GM12878 (cell line): Measurements from ENCODE around the gene NRSN1. TPM values are rescaled to one million over a fixed set of nuclear protein-coding genes. Genes with fewer than 3 reads are reported as not detected.

Experiments used
- ATAC-seq: fragments of 200-7000 bp; cut with Tn5 transposase; 3 replicates; pipeline ENCODE4 v1.9.1; 2020; ENCODE audit warnings: mild to moderate bottlenecking, moderate library complexity
- BruUV-seq: library from RNA; stranded (reverse); fragments of 400-500 nt; replicated peaks from 2 replicates; lab custom pipeline; 2021; lab: Mats Ljungman, UMichigan
- CTCF ChIA-PET: fragments of 300-600 bp; sonication (Branson Sonifier 250); formaldehyde crosslinking; extraction: SDS; loops from one replicate; lab custom pipeline; 2021; ENCODE audit warnings: inconsistent platforms; lab: Yijun Ruan, JAX
- POLR2A ChIA-PET: fragments of 350-600 bp; formaldehyde crosslinking; extraction: SDS; loops from one replicate; lab custom pipeline; 2021; ENCODE audit warnings: inconsistent platforms; lab: Charles Lee
- RAD21 ChIA-PET: fragments of 300-600 bp; sonication (Branson Sonifier 250); formaldehyde crosslinking; loops from one replicate; lab custom pipeline; 2023; ENCODE audit warnings: antibody characterized with exemption; ENCODE audit not compliant: unreplicated experiment; lab: Charles Lee
- SMC1A ChIA-PET: fragments of 300-600 bp; sonication (Branson Sonifier 250); formaldehyde crosslinking; loops from one replicate; lab custom pipeline; 2023; ENCODE audit not compliant: unreplicated experiment, uncharacterized antibody; lab: Charles Lee
- DNase-seq: peaks from one replicate; pipeline ENCODE4 v3.0.0-alpha.2; 2011; ENCODE audit warnings: low read depth, low spot score
- FAIRE-seq: peaks from 3 replicates; lab custom pipeline; 2011; peaks lifted over from hg19 to GRCh38; lab: Jason Lieb, UNC
- H2AFZ ChIP-seq: 2 replicates; pipeline ENCODE4 v1.6.0; 2011; ENCODE audit warnings: low read depth, low read length, control low read depth; ENCODE audit not compliant: control insufficient read depth
- H3K27ac ChIP-seq: 2 replicates; pipeline ENCODE4 v1.5.1; 2011; ENCODE audit warnings: control low read depth; ENCODE audit not compliant: control insufficient read depth, insufficient read depth
- H3K27me3 ChIP-seq, 2 experiments: replicated peaks in 1 of 2; 2 replicates each; pipeline versions ENCODE4 v1.6.0 to v1.6.1; 2011; ENCODE audit warnings: low read length in 1 of 2; ENCODE audit not compliant: control insufficient read depth in 2 of 2, insufficient read depth in 2 of 2
- H3K36me3 ChIP-seq, 2 experiments: 2 replicates each; pipeline ENCODE4 v1.5.1; 2011; ENCODE audit warnings: low read length in 1 of 2; ENCODE audit not compliant: control insufficient read depth in 2 of 2, insufficient read depth in 2 of 2
- H3K4me1 ChIP-seq: 2 replicates; pipeline ENCODE4 v1.6.1; 2011; ENCODE audit warnings: mild to moderate bottlenecking, low read length, moderate library complexity, mixed read lengths; ENCODE audit not compliant: control insufficient read depth, insufficient read depth
- H3K4me2 ChIP-seq: 2 replicates; pipeline ENCODE4 v1.6.0; 2011; ENCODE audit warnings: control low read depth; ENCODE audit not compliant: control insufficient read depth, insufficient read depth
- H3K4me3 ChIP-seq: fragments of 200-600 bp; sonication (generic); 2 replicates; pipeline ENCODE4 v1.5.1; 2016
- H3K79me2 ChIP-seq: 2 replicates; pipeline ENCODE4 v1.6.0; 2011; ENCODE audit warnings: low read length; ENCODE audit not compliant: control insufficient read depth, insufficient read depth
- H3K9ac ChIP-seq: 2 replicates; pipeline ENCODE4 v1.8.0; 2011; ENCODE audit warnings: low read length, control low read depth, mixed read lengths; ENCODE audit not compliant: control insufficient read depth, insufficient read depth
- H3K9me3 ChIP-seq: replicated peaks from 3 replicates; pipeline ENCODE4 v1.5.1; 2011; ENCODE audit warnings: mild to moderate bottlenecking, low read length; ENCODE audit not compliant: control insufficient read depth, insufficient read depth
- H4K20me1 ChIP-seq: 2 replicates; pipeline ENCODE4 v1.6.0; 2011; ENCODE audit not compliant: control insufficient read depth, insufficient read depth
- BACH1 ChIP-seq: fragments of 450-650 bp; IDR thresholded peaks from 2 replicates; pipeline ENCODE4 v1.6.1; 2017; ENCODE audit warnings: mild to moderate bottlenecking, borderline replicate concordance
- BRCA1 ChIP-seq: IDR thresholded peaks from 2 replicates; pipeline ENCODE4 v1.6.1; 2011; ENCODE audit warnings: low read depth, low read length, improper control_type of control experiment
- CBX5 ChIP-seq: sonication (generic); IDR thresholded peaks from 2 replicates; pipeline ENCODE4 v1.6.1; 2016; ENCODE audit warnings: low read depth, moderate library complexity, mild to moderate bottlenecking, inconsistent platforms
- MYC ChIP-seq: IDR thresholded peaks from 2 replicates; pipeline ENCODE4 v1.6.1; 2011; ENCODE audit warnings: mild to moderate bottlenecking, low read length, moderate library complexity, inconsistent platforms; ENCODE audit not compliant: insufficient read depth, insufficient replicate concordance, insufficient read length, severe bottlenecking
- NFXL1 ChIP-seq: fragments of 450-650 bp; IDR thresholded peaks from 2 replicates; pipeline ENCODE4 v1.6.1; 2017; ENCODE audit warnings: antibody characterized with exemption, mild to moderate bottlenecking, borderline replicate concordance
- NR2C1 ChIP-seq: fragments of 450-650 bp; IDR thresholded peaks from 2 replicates; pipeline ENCODE4 v1.6.1; 2017; ENCODE audit warnings: antibody characterized with exemption, mild to moderate bottlenecking, moderate library complexity
- NRF1 ChIP-seq: conservative IDR thresholded peaks from 2 replicates; pipeline ENCODE4 v1.6.1; 2011; ENCODE audit warnings: mild to moderate bottlenecking, low read depth, low read length, improper control_type of control experiment
- REST ChIP-seq: IDR thresholded peaks from 2 replicates; pipeline ENCODE4 v1.6.1; 2012; ENCODE audit warnings: mild to moderate bottlenecking, low read depth, low read length
- SIN3A ChIP-seq: IDR thresholded peaks from 2 replicates; pipeline ENCODE4 v1.6.1; 2012; ENCODE audit warnings: low read depth, low read length, improper control_type of control experiment
- STAT1 ChIP-seq: fragments of 450-650 bp; conservative IDR thresholded peaks from 2 replicates; pipeline ENCODE4 v1.6.1; 2014; ENCODE audit warnings: antibody characterized with exemption, mild to moderate bottlenecking
- STAT3 ChIP-seq: IDR thresholded peaks from 2 replicates; pipeline ENCODE4 v1.6.1; 2011; ENCODE audit warnings: low read depth, low read length, improper control_type of control experiment
- TCF12 ChIP-seq: IDR thresholded peaks from 2 replicates; pipeline ENCODE4 v1.6.1; 2011; ENCODE audit warnings: low read depth, mild to moderate bottlenecking, low read length
- ZSCAN29 ChIP-seq: fragments of 450-650 bp; IDR thresholded peaks from 2 replicates; pipeline ENCODE4 v1.6.1; 2017; ENCODE audit warnings: mild to moderate bottlenecking, moderate library complexity
- ZZZ3 ChIP-seq: IDR thresholded peaks from 2 replicates; pipeline ENCODE4 v1.6.1; 2011; ENCODE audit warnings: low read depth; ENCODE audit not compliant: control insufficient read depth, insufficient read length
- WGBS: methylation state at CpG from one replicate; pipeline ENCODE4 v1.1.6; 2016; ENCODE audit warnings: low lambda C conversion rate; ENCODE audit not compliant: insufficient replicate concordance, insufficient coverage; ENCODE audit errors: missing lambda C conversion rate; 5-methylcytosine and 5-hydroxymethylcytosine counted together
- in situ Hi-C: fragments of 300-500 bp; cut with MboI; formaldehyde crosslinking; loops from 9 replicates; pipeline ENCODE4 v1.14.3; 2018; ENCODE audit warnings: mixed read lengths
- intact Hi-C: fragments of 100-400 bp; cut with micrococcal nuclease; formaldehyde crosslinking; loops from one replicate; pipeline ENCODE4 v1.14.2; 2022; ENCODE audit not compliant: unreplicated experiment
- polyA plus RNA-seq, 11 experiments: library from polyadenylated mRNA; depleted of rRNA in 4 of 11; unstranded in 6 of 11; stranded (reverse) in 5 of 11; fragments of >200 nt; fragmentation: Nextera tagmentation in 4 of 11; fragmentation: Illumina TruSeq in 1 of 11; extraction: Ambion mirVana in 4 of 11; extraction: Trizol in 1 of 11; gene quantifications; 1 replicate in 1 of 11; 2 replicates in 10 of 11; pipeline versions ENCODE4 v1.2.1 to v1.2.3, GENCODE V29; 2011 to 2016; ENCODE audit warnings: inconsistent platforms in 2 of 11, missing spikeins in 2 of 11, low read depth in 1 of 11
- total RNA-seq, 4 experiments: library from RNA; depleted of rRNA in 3 of 4; stranded (reverse); fragments of >200 nt in 3 of 4; fragmentation: Illumina TruSeq in 1 of 4; extraction: Trizol in 1 of 4; gene quantifications; 2 replicates each; pipeline versions ENCODE4 v1.2.1 to v1.2.3, GENCODE V29; 2013 to 2021
- TF ChIP-seq, protein P1 (sequence below): fragments of 450-650 bp; IDR thresholded peaks from 2 replicates; pipeline ENCODE4 v1.6.1; 2017; ENCODE audit warnings: low read depth, mild to moderate bottlenecking, moderate library complexity

The NRSN1 gene
- total and polyA plus RNA-seq, 10 of the 15 experiments (the other 5 are each of a cell fraction or from before 2014, with no cell fraction given), result not detected

DNA sequence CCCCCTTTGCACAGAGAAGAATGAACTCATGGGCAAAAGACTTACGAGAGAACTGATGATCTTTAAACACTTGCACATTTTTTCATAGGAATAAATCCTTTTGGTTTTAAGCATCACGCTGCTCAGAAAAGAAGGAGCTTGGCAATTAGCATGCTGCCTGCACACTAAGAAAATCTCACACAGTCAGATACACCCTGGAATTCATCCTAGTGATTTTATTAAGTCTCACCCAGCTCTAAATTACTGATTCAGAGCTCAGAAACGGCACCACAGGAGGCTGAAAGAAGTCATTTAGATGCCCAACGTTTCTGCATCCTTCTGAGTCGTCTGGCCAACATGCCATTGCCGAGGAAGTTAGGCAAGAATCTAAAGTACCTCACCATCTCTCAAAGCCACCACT, 18.0 kb upstream of the NRSN1 start:
- in situ Hi-C loops, result no loop called here
- no TSS peak for BruUV-seq
- no peak for DNase-seq
- ChIA-PET RAD21 (no interaction called here), CTCF (no interaction called here), POLR2A (no interaction called here), SMC1A (no interaction called here)
- Histone ChIP-seq H3K27ac (no peak overlapping the region), H2AFZ (no peak overlapping the region), H3K79me2 (no peaks in the 10 kb centered on the region), H3K4me3 (no peak overlapping the region), H3K4me1 (no peaks in the 10 kb centered on the region), H3K9me3 (no peaks in the 10 kb centered on the region), H3K4me2 (no peak overlapping the region), H3K9ac (no peak overlapping the region), H3K27me3 (no peaks in the 10 kb centered on the region), H4K20me1 (no peaks in the 10 kb centered on the region), H3K36me3 (no peaks in the 10 kb centered on the region)
- no peak for ATAC-seq
- FAIRE-seq, result no peak
- no peak for TF ChIP-seq STAT1
- TF ChIP-seq BRCA1, result no peak
- TF ChIP-seq, protein P1, sequence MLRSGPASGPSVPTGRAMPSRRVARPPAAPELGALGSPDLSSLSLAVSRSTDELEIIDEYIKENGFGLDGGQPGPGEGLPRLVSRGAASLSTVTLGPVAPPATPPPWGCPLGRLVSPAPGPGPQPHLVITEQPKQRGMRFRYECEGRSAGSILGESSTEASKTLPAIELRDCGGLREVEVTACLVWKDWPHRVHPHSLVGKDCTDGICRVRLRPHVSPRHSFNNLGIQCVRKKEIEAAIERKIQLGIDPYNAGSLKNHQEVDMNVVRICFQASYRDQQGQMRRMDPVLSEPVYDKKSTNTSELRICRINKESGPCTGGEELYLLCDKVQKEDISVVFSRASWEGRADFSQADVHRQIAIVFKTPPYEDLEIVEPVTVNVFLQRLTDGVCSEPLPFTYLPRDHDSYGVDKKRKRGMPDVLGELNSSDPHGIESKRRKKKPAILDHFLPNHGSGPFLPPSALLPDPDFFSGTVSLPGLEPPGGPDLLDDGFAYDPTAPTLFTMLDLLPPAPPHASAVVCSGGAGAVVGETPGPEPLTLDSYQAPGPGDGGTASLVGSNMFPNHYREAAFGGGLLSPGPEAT, result no peak
- TF ChIP-seq ZZZ3, result no peak
- no peak for TF ChIP-seq NRF1
- intact Hi-C loops, result no loop called here
- 10% methylated on average over 6 of the region's 6 CpGs for WGBS

DNA sequence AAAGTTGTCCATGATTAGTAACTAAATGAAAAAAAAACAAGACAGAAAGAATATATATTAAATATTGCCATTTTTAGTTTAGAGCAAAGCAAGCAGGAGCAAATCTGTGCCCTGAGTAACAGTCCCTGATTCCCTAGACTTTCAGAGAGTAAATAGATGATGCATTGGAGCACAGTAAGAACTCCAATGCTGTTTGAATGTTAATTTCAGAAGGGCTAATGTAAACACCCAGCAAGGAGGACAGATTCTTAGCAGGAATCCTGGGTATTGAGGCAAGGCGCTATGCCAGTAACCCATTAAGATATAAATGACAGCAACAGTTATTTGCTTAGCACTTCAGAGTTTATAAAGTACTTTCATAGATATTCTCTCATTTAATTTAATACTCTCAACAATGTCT, 15.6 kb upstream of the NRSN1 start:
- no peaks in the 10 kb centered on the region for H3K79me2 ChIP-seq
- RAD21 ChIA-PET, result no interaction called here
- no peak overlapping the region for H2AFZ ChIP-seq
- no peak overlapping the region for H3K27ac ChIP-seq
- H4K20me1 ChIP-seq, result no peaks in the 10 kb centered on the region
- H3K9ac ChIP-seq, result no peak overlapping the region
- H3K4me2 ChIP-seq, result no peak overlapping the region
- BruUV-seq, result no TSS peak
- H3K4me3 ChIP-seq, result no peak overlapping the region
- H3K27me3 ChIP-seq, result no peaks in the 10 kb centered on the region
- SMC1A ChIA-PET, result no interaction called here
- ATAC-seq (no peak), DNase-seq (no peak), FAIRE-seq (no peak)
- POLR2A ChIA-PET, result no interaction called here
- intact Hi-C loops (no loop called here), in situ Hi-C loops (no loop called here)
- no CpG with 5 or more reads among the region's 1 CpG for WGBS
- H3K4me1 ChIP-seq, result no peaks in the 10 kb centered on the region
- CTCF ChIA-PET, result no interaction called here
- no peaks in the 10 kb centered on the region for H3K9me3 ChIP-seq
- no peaks in the 10 kb centered on the region for H3K36me3 ChIP-seq
- no peak for TF ChIP-seq NFXL1
- TF ChIP-seq ZSCAN29, result no peak
- TF ChIP-seq NR2C1, result no peak
- TF ChIP-seq NRF1, result no peak
- TF ChIP-seq REST, result no peak
- no peak for TF ChIP-seq STAT3
- TF ChIP-seq MYC, result no peak
- TF ChIP-seq SIN3A, result no peak
- no peak for TF ChIP-seq CBX5
- TF ChIP-seq TCF12, result no peak
- no peak for TF ChIP-seq BACH1
